ENCODE results near the gene BGN.

BGN gene

GRCh38 chrX:153509592-153509991 lies 14.8 kb downstream of the BGN start:
- DNase-seq: no peak

DNA sequence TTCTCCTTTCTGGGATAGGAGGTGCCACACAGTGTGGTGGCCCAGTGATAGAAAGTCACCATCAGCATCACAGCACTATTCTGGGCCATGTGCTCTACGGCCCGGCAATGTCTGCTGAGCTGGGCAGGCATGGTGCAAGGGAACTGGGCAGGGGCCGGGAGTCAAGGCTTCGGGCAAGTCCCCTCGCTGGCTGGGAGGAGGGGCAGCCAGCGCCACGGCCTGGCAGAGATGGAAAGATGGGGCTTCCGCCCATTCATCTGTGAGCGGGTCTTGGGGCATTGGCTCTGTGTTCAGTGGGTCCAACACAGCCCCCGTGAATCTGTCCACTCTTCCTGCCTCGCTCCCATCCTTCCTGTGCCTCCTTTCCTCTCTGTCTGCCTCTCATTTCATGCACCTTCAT lies 15.6 kb downstream of the BGN start:
- no peak for DNase-seq

DNA sequence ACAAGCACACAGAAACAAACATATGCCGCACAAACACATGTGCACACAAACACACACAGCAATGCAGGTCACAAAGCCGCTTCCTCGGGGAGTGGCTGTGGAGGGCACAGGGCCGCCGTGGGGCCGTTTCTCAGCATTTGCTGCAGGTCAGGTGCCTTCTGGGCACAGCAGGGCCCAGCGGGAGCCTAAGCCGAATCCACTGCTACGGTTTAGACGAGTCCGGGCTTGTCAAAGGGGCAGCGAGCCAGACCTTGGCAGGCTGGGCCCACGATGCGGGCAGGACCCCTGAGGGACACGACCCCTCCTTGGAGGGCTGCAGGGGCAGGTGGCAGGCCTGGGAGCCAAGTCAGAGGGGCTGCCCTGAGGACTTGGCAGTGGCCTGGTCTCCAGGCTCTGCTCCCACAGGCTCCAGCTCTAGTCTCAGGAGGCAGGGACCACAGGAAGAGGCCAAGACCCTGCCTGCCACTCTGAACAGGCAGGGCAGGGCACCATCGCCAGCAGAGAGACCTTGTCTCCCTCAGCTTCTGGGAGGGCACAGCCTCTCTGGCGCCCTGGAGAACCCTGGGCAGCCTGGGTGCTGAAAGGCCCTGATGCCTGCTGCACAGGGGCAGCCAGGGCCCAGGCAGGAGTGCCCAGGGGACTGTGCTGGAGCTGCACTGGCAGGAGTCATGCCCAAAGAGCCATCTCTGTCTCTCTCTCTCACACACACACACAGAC lies 17.2 kb downstream of the BGN start:
- DNase-seq: no peak

GRCh38 chrX:153512501-153512893 lies 17.7 kb downstream of the BGN start:
- no peak for DNase-seq

GRCh38 chrX:153513265-153513664 lies 18.5 kb downstream of the BGN start:
- no peak for DNase-seq

DNA sequence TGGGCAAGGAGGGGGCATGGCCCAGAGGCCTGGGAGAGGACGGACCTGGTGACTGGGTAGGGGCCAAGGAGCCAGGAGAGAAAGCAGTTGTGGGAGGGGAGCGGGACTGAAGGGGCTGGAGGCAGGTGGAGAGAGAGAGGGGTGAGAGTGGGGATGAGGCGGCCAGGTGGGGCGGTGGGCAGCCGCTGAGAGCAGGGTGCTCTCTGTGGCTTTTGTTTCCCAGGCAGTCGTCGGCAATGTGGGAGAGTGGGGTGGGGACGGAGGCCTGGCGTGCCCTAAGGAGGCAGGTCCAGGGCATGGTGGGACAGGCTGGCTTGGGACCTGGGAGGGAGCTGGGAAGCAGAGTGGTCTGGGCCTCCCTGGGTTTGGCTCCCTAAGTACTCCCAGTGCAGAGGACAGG lies 19.5 kb downstream of the BGN start:
- DNase-seq: no peak

DNA sequence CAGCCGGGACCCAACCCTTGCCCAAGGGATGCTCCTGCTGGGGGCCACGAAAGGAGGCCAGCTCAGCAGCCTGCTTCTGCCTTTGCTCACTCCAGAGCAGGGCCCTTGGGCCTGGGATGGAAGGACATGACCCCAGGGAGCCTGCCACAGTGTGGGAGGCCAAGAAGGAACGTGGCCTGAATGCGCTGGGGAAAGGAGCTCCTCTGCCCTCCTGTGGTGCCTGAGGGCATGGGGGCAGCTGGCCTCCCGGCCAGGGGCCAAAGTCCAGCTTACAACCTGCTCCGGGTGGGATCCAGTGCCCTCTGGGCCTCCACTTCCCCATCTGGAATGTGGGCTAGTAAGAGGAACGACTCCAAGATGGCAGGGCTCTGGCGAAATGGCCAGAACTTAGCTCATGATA lies 20.7 kb downstream of the BGN start:
- DNase-seq: no peak

- no peak for DNase-seq
Observed at GRCh38 chrX:153516073-153516472, 21.3 kb downstream of the BGN start.

DNA sequence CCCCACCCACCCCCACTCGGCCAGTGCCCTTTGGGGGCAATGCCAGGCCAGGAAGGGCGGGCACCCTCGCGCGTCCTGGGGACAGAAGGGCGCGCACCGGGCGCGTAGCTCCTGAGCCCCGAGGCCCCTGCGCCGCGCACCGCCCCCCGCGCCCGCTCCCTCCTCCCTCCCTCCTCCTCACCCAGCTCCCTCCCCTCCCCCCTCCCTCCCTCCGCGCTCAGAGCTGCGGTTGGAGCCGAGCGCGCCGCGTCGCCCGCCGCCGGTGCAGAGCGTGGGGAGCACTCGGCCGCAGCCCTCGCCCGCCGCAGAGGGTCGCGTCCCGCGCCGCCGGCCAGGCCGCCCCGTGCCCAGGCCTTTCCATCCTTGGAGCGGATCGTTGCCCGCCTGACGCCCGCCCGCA lies 22.6 kb downstream of the BGN start, which contains the start of gene ATP2B3:
Gene ATP2B3, plus strand, starts transcription at position 220 of the 400 bp plus-strand sequence. CDS start 18,606 bp downstream, outside the sequence.
- DNase-seq: no peak

DNA sequence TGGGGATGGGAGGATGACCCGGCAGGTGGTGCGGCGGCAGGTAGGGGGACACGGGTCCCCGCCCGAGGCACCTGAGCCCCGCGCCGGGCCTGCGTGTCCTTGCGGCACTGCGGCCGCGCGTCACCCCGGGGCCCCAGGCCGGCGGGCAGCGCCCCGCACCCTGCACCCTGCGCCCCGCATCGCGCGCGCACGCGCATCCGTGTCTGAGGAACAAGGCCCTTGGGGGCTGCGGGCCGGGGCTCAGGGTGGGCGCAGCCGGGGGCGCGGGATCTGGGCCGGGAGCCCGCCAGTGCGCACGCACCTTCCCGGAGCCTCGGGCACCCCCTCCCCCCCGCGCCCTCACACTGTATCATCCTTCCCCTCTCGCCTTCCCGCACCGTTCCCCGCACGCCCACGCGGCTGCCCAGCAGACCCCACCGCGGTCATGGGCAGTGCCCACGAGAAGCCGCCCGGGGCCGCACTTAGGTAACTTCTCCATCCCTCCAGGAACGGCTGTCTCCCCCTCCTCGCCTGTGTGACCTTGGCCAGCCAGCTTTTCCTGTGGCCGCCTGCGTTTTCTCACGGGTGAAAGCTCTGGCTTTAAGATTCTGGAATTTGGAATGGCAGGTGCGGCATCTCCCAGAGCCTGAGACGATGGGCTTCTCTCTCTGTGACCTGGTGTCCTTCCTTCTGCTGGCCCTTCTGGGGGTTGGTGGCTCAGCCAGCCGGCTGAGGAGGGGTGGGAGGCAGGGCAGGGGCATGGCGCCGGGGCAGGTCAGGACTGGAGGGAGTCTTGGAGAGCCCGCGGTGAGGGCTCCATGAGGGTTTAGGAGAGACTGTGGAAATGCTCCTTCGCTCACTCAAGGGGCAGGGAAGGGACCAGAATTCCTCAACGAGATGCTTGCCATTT lies 23.4 kb downstream of the BGN start:
- DNase-seq: no peak

DNA sequence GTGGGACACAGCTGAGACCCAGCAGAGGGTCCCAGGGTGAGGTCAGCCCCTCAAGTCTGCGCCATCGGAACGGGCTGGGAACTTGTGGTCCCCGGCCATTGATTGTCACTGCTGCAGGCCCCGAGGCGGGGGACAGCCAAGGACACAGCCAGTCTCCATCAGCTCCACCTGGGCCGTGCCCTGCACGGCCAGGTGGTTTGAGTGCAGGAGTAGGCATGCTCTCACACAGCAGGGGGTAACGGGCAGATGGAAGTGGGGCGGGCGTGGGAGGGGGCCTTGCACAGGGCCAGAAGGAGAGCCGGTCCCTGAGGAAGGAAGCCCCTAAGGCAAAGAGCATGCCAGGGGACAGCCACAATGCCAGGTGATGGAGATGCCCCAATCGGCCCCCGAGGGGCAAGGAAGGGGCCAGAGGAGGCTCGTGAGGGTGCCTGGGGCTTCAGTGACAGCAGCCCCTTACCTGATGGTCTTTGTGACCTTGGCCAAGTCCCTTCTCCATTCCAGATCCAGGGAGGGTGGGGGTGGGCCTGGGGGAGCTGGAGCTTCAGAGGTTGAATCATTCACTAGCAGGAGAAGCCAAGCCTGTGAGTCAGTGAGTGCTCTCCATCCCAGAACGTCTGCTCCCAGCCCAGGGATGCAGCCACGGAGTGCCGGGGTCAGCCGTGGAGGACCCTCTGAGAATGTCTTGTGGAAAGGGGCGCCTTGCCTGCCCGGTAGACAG lies 24.9 kb downstream of the BGN start:
- DNase-seq: no peak

DNA sequence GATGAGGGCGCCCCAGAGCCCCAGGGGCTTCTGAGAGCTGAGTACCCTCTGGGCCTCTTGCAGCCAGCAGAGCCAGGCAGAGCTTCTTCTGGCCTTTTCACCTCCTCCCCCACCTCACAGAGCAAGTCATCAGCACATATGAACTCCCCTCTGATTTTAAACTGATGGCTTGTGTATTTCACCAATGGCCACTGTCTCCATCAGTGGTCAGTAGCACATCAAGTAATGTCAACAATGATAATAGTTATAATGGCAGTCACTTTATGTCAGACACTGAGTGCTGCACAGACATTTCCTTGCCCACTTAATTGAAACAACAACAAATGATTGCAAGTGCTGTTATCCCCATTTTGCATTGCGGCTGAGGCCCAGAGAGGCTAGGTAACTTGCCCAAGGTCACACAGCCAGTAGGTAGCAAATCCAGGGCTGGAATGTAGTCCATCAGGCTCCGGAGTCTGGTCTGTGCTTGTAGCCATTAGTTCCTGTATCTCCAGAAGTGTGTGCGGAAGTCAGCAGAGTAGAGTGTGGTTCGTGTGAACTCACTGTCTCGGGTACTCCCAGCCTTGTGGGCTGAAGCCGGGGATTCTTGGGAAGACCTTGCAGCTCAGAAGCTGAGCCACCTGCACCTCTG lies 25.6 kb downstream of the BGN start:
- DNase-seq: no peak

DNA sequence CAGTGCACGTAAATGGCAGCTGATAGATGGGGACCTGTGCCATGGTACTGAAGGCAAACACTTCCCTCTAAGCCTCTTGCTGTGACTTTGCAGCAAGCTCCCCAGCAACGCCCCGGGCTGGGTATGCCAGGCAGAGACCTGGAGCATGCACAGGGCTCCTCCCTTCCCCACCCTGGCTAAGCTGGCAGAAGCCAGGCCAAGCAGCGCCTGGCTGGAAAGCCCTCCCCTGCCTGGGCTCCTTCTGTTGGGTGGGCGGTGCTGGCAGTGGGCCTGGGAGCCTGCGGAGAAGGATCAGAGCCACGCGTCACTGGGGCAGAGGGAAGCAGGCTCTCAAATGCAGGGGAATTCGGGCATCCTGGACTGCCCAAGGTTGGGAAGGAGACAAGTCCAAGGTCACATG lies 26.3 kb downstream of the BGN start:
- DNase-seq: no peak

DNA sequence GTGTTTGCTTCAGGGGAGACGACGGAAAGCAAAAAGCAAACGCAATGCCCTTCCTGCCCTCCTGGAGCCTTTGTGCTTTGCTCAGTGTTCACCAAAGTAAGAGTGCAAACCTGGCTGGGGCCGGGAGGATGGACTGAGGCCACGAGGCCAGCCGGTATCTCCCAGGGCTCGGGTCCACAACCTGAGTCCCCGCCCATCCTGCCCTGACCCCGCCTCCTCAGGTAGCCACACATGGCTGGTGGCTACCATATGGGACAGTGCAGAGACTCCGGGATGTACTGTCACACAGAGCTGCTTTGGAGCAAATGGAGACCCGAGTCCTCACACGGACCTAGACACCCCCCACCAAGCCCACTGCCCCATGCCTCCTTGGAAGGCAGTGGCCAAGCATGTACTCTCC lies 27.5 kb downstream of the BGN start:
- no peak for DNase-seq

GRCh38 chrX:153523269-153523668 lies 28.5 kb downstream of the BGN start:
- DNase-seq: no peak

DNA sequence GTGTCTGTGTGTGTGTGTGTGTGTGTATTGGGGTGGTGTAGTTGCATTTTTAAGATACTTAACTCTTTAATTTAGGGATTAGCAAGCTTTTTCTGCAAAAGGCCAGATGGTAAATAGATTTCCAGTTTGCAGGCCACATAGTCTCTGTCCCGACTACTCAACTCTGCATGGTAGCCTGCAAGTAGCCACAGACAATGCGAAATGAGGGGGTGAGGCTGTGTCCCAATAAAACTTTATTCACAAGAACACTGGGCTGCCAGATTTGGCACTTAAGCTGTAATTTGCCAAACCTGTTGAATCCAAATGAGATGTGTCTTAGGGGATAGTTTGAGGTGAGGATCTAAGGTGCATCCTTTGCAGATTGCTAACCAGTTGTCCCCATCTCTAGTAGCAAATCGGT lies 29.5 kb downstream of the BGN start:
- no peak for DNase-seq

- DNase-seq: no peak
Observed at GRCh38 chrX:153525451-153525850, 30.7 kb downstream of the BGN start.

DNA sequence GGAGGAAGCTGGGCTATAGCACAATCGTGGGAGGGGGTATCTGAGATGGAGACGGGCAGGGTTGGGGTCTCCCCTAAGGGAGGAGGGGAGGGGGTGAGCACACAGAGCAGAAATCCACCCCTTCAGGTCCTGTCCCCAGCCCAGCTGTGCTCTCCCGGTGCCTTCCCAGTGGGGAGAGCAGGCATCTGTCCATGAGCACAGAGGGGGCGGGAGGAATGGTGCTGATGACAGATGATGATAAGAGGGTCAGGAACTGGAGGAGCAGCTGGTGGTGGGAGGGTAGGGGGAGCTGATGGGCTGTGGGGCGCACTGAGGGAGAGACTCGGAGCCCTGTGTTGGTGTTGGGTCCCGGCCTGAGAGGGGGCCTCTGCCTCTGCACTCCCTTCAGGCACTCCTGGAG lies 31.3 kb downstream of the BGN start:
- no peak for DNase-seq

- no peak for DNase-seq
Observed at GRCh38 chrX:153526801-153527200, 32.0 kb downstream of the BGN start.

- DNase-seq: no peak
Observed at GRCh38 chrX:153527208-153527607, 32.4 kb downstream of the BGN start.

- no peak for DNase-seq
Observed at GRCh38 chrX:153530411-153531129, 35.8 kb downstream of the BGN start.

- no peak for DNase-seq
Observed at GRCh38 chrX:153533091-153533490, 38.3 kb downstream of the BGN start.

All from stimulated activated naive CD4-positive, alpha-beta T cell treated with Interleukin-2 at 50 U/mL for 16 hours (primary cell).